Parathyroid adenoma (tissue), 2 donors: ENCODE data around the gene ASPRV1.

Source experiments
- H2AFZ ChIP-seq: fragments of 300-600 bp; sonication (generic); one replicate; pipeline ENCODE4 v1.7.0; 2017; ENCODE audit warnings: antibody characterized with exemption, mild to moderate bottlenecking
- H3K27ac ChIP-seq: fragments of 300-600 bp; sonication (generic); one replicate; pipeline ENCODE4 v1.7.0; 2017
- H3K27me3 ChIP-seq: fragments of 300-600 bp; sonication (generic); one replicate; pipeline ENCODE4 v1.7.0; 2017; ENCODE audit warnings: low read length; ENCODE audit not compliant: control insufficient read depth, insufficient read depth
- H3K36me3 ChIP-seq: fragments of 300-600 bp; sonication (generic); one replicate; pipeline ENCODE4 v1.7.0; 2017; ENCODE audit warnings: low read length; ENCODE audit not compliant: control insufficient read depth, insufficient read depth
- H3K4me1 ChIP-seq: fragments of 300-600 bp; sonication (generic); one replicate; pipeline ENCODE4 v1.7.0; 2017; ENCODE audit warnings: control low read depth
- H3K4me2 ChIP-seq: fragments of 300-600 bp; sonication (generic); one replicate; pipeline ENCODE4 v1.7.0; 2017; ENCODE audit warnings: low read length
- H3K4me3 ChIP-seq: fragments of 300-600 bp; sonication (generic); one replicate; pipeline ENCODE4 v1.7.0; 2017; ENCODE audit warnings: low read depth, low read length
- H3K79me2 ChIP-seq: fragments of 300-600 bp; sonication (generic); one replicate; pipeline ENCODE4 v1.7.0; 2017; ENCODE audit warnings: control low read depth
- H3K9ac ChIP-seq: fragments of 300-600 bp; sonication (generic); one replicate; pipeline ENCODE4 v1.7.0; 2017; ENCODE audit warnings: mild to moderate bottlenecking
- H3K9me3 ChIP-seq: fragments of 300-600 bp; sonication (generic); one replicate; pipeline ENCODE4 v1.7.0; 2017; ENCODE audit warnings: low read length; ENCODE audit not compliant: control insufficient read depth
- CTCF ChIP-seq: fragments of 300-600 bp; sonication (generic); IDR thresholded peaks from one replicate; pipeline ENCODE4 v1.7.0; 2017; ENCODE audit warnings: antibody characterized with exemption, mild to moderate bottlenecking
- donor health status: primary hyperparathyroidism.

The ASPRV1 gene

GRCh38 chr2:69914950-69915945 lies 46.2 kb downstream of the ASPRV1 start, which contains the start of gene MXD1:
MXD1 (plus strand) TSS chr2:69915109; CDS start chr2:69915331, 222 bp downstream.
- Histone ChIP-seq H3K4me2 (peak within 1 kb of the TSS; percentile 86), H2AFZ (peak within 1 kb of the TSS; percentile 95), H3K9ac (peak within 1 kb of the TSS; percentile 78), H3K9me3 (no peaks in the 10 kb centered on the region), H3K27me3 (no peaks in the 10 kb centered on the region), H3K36me3 (no peaks in the 10 kb centered on the region), H3K79me2 (no peaks in the 10 kb centered on the region), H3K4me1 (peaks cover 5% of the 10 kb centered on the region), H3K4me3 (peak within 1 kb of the TSS; percentile 86), H3K27ac (peak within 1 kb of the TSS; percentile 80)
- TF ChIP-seq CTCF = no peak

GRCh38 chr2:69914164-69914949 lies 47.1 kb downstream of the ASPRV1 start:
- TF ChIP-seq CTCF = peak; percentile 45
- Histone ChIP-seq H3K27me3 (no peaks in the 10 kb centered on the region), H3K4me3 (peak overlapping the region; percentile 86), H3K36me3 (no peaks in the 10 kb centered on the region), H3K27ac (peak overlapping the region; percentile 80), H3K4me1 (peaks cover 5% of the 10 kb centered on the region), H3K9ac (peak overlapping the region; percentile 22), H3K79me2 (no peaks in the 10 kb centered on the region), H3K4me2 (peak overlapping the region; percentile 68), H2AFZ (peak overlapping the region; percentile 95), H3K9me3 (no peaks in the 10 kb centered on the region)

- peaks cover 5% of the 10 kb centered on the region for H3K4me1 ChIP-seq
- H3K9ac ChIP-seq = no peak overlapping the region
- H3K27me3 ChIP-seq = no peaks in the 10 kb centered on the region
- H3K79me2 ChIP-seq = no peaks in the 10 kb centered on the region
- no peak overlapping the region for H3K4me2 ChIP-seq
- no peaks in the 10 kb centered on the region for H3K36me3 ChIP-seq
- no peaks in the 10 kb centered on the region for H3K9me3 ChIP-seq
- no peak overlapping the region for H2AFZ ChIP-seq
- H3K27ac ChIP-seq = no peak overlapping the region
- TF ChIP-seq CTCF = peak; percentile 71
- H3K4me3 ChIP-seq = no peak overlapping the region
Observed at GRCh38 chr2:69911985-69912563, 49.4 kb downstream of the ASPRV1 start.
